ENCODE results near the gene ROGDI. TPM values are rescaled to one million over a fixed set of nuclear protein-coding genes. Genes with fewer than 3 reads are reported as not detected.

Gene ROGDI
- total RNA-seq (ENCODE audit: low replicate concordance): 9.1 and 14.4 TPM in 2 replicates

DNA sequence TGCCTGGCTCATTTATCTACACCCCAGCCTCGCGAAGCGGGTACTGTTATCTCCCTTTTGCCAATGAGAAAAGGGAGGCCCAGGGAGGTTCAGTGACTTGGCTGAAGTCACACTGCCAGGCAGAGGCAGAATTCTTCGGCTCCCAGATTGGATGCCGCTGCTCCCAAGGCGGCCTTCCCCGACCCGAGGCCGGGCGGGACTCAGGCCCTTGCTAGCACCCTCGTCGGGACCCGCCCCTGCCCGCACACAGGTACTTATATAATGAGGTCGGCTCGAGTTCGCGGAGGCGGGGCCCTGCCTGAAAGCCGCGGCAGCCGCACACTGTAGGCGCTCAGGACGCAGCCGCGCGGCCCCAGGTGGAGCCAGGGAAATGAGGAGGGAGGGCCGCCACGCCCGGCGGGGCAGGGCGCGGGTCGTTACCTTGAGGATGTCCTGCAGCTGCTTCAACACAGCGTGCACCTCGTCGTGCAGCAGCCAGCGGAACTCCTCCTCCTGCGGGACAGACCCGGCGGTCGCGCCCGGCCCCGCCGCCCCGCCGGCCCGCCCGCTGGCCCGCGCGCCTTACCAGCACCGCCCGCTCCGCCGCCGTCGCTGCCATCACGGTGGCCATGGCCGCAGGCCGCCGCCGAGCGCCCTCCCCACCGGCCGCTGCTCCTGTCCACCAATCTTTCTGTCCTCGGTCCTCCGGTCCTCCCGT lies at the start of gene ROGDI:
Gene ROGDI, minus strand, starts transcription at position 672 of the 697 bp plus-strand sequence. Its CDS starts 62 bp downstream, at position 610.
- DNase-seq (ENCODE audit: low read depth): peak; percentile 51
- peak within 1 kb of the TSS; percentile 83 for H3K4me3 ChIP-seq (ENCODE audit: low read depth, low read length)
- no peak for TF ChIP-seq CTCF (IDR thresholded peaks at IDR 0.05; ENCODE audit: insufficient read depth, low read length)

- no peak for TF ChIP-seq CTCF (IDR thresholded peaks at IDR 0.05; ENCODE audit: insufficient read depth, low read length)
- DNase-seq (ENCODE audit: low read depth): peak; percentile 32
- peak overlapping the region; percentile 63 for H3K4me3 ChIP-seq (ENCODE audit: low read depth, low read length)
Observed at GRCh38 chr16:4850211-4850610, 47.8 kb upstream of the ROGDI start.

- peak; percentile 76 for DNase-seq (ENCODE audit: low read depth)
- H3K4me3 ChIP-seq (ENCODE audit: low read depth, low read length): peak overlapping the region; percentile 71
- TF ChIP-seq CTCF (IDR thresholded peaks at IDR 0.05; ENCODE audit: insufficient read depth, low read length): no peak
Observed at GRCh38 chr16:4847774-4848587, 45.5 kb upstream of the ROGDI start.

DNA sequence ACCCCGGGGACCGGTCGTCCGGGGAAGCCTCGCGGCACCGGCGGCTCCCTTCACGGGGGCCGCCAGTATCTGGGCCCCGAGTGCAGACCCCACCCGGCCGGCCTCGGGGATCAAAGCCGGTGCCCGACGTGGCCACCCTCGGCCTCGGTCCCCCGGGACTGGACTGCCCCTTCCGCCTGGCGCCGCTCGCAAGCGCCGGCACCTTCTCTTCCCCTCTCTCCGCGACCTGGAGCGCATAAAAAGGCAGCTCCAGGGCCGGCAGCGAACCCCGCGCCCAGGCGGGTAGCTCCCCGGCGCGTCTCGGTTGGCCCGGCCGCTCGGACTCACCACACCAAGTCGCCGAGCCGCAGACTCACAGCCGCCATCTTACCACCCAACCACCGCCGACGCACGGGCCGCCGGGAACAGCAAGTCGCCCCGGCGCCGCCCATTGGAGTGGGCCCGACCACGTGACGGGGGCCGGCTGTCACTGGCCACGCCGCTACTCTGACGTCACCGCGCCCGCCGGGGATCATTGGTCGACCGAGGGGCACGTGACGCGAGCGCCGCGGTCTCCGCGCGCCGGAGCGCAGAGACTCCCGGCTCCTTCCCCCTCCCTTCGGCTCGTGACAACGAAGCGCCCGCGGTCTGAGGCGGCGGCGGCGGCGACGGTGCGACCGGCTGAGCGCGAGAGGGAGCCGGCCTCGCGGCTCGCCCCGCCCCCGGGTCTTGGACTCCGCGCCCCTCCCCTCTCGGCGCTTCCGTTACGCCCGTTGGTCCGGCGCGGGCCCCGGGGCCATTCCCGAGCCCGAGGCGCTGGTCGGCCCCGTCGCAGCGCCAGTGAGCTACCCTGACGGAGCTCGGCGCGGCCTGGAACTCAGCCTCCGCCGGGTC lies 44.7 kb upstream of the ROGDI start, which contains the start of the genes GLYR1 and UBN1:
Gene GLYR1, minus strand, starts transcription at position 388 of the 873 bp plus-strand sequence. Its CDS starts 23 bp downstream, at position 365.
Gene UBN1, plus strand, starts transcription at position 581 of the 873 bp plus-strand sequence. CDS start 5,437 bp downstream, outside the sequence.
- TF ChIP-seq CTCF (IDR thresholded peaks at IDR 0.05; ENCODE audit: insufficient read depth, low read length): no peak
- peak; percentile 93 for DNase-seq (ENCODE audit: low read depth)
- peak within 1 kb of the TSS; percentile 83 for H3K4me3 ChIP-seq (ENCODE audit: low read depth, low read length)

GRCh38 chr16:4846503-4846900 lies 44.1 kb upstream of the ROGDI start:
- peak overlapping the region; percentile 83 for H3K4me3 ChIP-seq (ENCODE audit: low read depth, low read length)
- no peak for TF ChIP-seq CTCF (IDR thresholded peaks at IDR 0.05; ENCODE audit: insufficient read depth, low read length)
- peak; percentile 51 for DNase-seq (ENCODE audit: low read depth)

DNA sequence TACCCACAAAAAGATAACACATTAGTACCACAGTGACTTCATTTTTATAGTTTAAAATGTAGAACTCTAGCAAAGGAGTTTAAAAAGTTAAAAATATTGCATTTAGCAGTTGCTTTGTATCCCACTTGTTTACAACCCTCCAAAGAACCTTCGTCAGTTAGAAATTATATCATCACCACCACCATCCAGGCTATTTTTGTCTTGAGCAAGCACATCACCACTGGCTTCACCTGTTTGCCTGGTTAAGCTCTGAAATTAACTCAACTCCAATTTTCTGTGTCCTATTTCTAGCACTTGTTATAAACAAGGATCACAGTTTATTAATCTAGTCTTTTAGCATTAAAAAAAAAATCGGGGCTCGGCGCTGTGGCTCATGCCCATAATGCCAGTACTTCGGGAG lies 38.6 kb upstream of the ROGDI start:
- H3K4me3 ChIP-seq (ENCODE audit: low read depth, low read length): no peak overlapping the region
- no peak for TF ChIP-seq CTCF (IDR thresholded peaks at IDR 0.05; ENCODE audit: insufficient read depth, low read length)
- DNase-seq (ENCODE audit: low read depth): no peak
